Trophoblast cell (in vitro differentiated cells and primary cell): Measurements from ENCODE around the gene SRCAP.

ENCODE experiments used
- DNase-seq, 2 donors: peaks; one replicate each; pipeline ENCODE4 v3.0.0-alpha.2; 2016
- H2AFZ ChIP-seq: 2 replicates; pipeline ENCODE4 v1.6.1; 2013; ENCODE audit warnings: low read length, moderate library complexity, mild to moderate bottlenecking; ENCODE audit not compliant: insufficient read depth, poor library complexity
- H2AK5ac ChIP-seq: 2 replicates; pipeline ENCODE4 v1.6.1; 2013; ENCODE audit warnings: mild to moderate bottlenecking, low read length
- H2BK120ac ChIP-seq: 2 replicates; pipeline ENCODE4 v1.6.1; 2013; ENCODE audit warnings: low read length, mild to moderate bottlenecking, moderate library complexity; ENCODE audit not compliant: insufficient read depth, poor library complexity
- H2BK12ac ChIP-seq: 2 replicates; pipeline ENCODE4 v1.6.1; 2013; ENCODE audit warnings: mild to moderate bottlenecking, low read length, moderate library complexity
- H2BK5ac ChIP-seq: 2 replicates; pipeline ENCODE4 v1.6.1; 2013; ENCODE audit warnings: low read length, low read depth, moderate library complexity, mild to moderate bottlenecking; ENCODE audit not compliant: poor library complexity
- H3K14ac ChIP-seq: 2 replicates; pipeline ENCODE4 v1.6.1; 2013; ENCODE audit warnings: mild to moderate bottlenecking, low read length
- H3K18ac ChIP-seq: 2 replicates; pipeline ENCODE4 v1.6.1; 2013; ENCODE audit warnings: mild to moderate bottlenecking, low read length
- H3K23ac ChIP-seq: 2 replicates; pipeline ENCODE4 v1.6.1; 2013; ENCODE audit warnings: low read length
- H3K27ac ChIP-seq: 2 replicates; pipeline ENCODE4 v1.5.1; 2013; ENCODE audit warnings: low read depth, mild to moderate bottlenecking, inconsistent platforms, low read length, moderate library complexity
- H3K27me3 ChIP-seq: 2 replicates; pipeline ENCODE4 v1.6.1; 2013; ENCODE audit warnings: inconsistent platforms, mild to moderate bottlenecking, low read length, moderate library complexity; ENCODE audit not compliant: insufficient read depth
- H3K36me3 ChIP-seq, 2 experiments: 1 replicate in 1 of 2; 2 replicates in 1 of 2; pipeline ENCODE4 v1.6.1; 2013; ENCODE audit warnings: low read length in 2 of 2, mild to moderate bottlenecking in 2 of 2, moderate library complexity in 1 of 2; ENCODE audit not compliant: insufficient read depth in 2 of 2, control insufficient read depth in 1 of 2
- H3K4ac ChIP-seq: 2 replicates; pipeline ENCODE4 v1.6.1; 2013; ENCODE audit warnings: low read depth, mild to moderate bottlenecking, low read length, moderate library complexity
- H3K4me1 ChIP-seq, 2 experiments: 1 replicate in 1 of 2; 2 replicates in 1 of 2; pipeline ENCODE4 v1.6.1; 2013; ENCODE audit warnings: low read length in 2 of 2, mild to moderate bottlenecking in 2 of 2, moderate library complexity in 1 of 2; ENCODE audit not compliant: insufficient read depth in 2 of 2, control insufficient read depth in 1 of 2
- H3K4me2 ChIP-seq: 2 replicates; pipeline ENCODE4 v1.6.1; 2013; ENCODE audit warnings: inconsistent platforms, mild to moderate bottlenecking, low read length, moderate library complexity
- H3K4me3 ChIP-seq: 2 replicates; pipeline ENCODE4 v1.5.1; 2013; ENCODE audit warnings: mild to moderate bottlenecking, low read depth, low read length, inconsistent platforms
- H3K79me1 ChIP-seq: one replicate; pipeline ENCODE4 v1.6.1; 2013; ENCODE audit warnings: low read length
- H3K79me2 ChIP-seq: 2 replicates; pipeline ENCODE4 v1.6.1; 2013; ENCODE audit warnings: low read length, mild to moderate bottlenecking; ENCODE audit not compliant: control insufficient read depth, insufficient read depth, poor library complexity
- H3K9ac ChIP-seq: 2 replicates; pipeline ENCODE4 v1.6.1; 2013; ENCODE audit warnings: mild to moderate bottlenecking, low read length
- H3K9me3 ChIP-seq: 2 replicates; pipeline ENCODE4 v1.6.1; 2013; ENCODE audit warnings: low read depth, mild to moderate bottlenecking, control low read depth, inconsistent platforms, low read length; ENCODE audit not compliant: insufficient read depth
- H4K12ac ChIP-seq: 2 replicates; pipeline ENCODE4 v1.6.1; 2013; ENCODE audit warnings: low read depth, mild to moderate bottlenecking, low read length, moderate library complexity
- H4K8ac ChIP-seq: 2 replicates; pipeline ENCODE4 v1.6.1; 2013; ENCODE audit warnings: low read depth, mild to moderate bottlenecking, low read length, moderate library complexity
- H4K91ac ChIP-seq: one replicate; pipeline ENCODE4 v1.6.1; 2013; ENCODE audit warnings: low read depth, mild to moderate bottlenecking, low read length, moderate library complexity
- WGBS: extraction: QIAGEN DNeasy Blood & Tissue Kit; methylation state at CpG from one replicate; pipeline ENCODE4 v1.1.7; 2013; ENCODE audit warnings: missing lambda C conversion rate; ENCODE audit not compliant: insufficient read length, insufficient coverage; ENCODE audit errors: extremely low coverage; 5-methylcytosine and 5-hydroxymethylcytosine counted together

SRCAP gene

DNA sequence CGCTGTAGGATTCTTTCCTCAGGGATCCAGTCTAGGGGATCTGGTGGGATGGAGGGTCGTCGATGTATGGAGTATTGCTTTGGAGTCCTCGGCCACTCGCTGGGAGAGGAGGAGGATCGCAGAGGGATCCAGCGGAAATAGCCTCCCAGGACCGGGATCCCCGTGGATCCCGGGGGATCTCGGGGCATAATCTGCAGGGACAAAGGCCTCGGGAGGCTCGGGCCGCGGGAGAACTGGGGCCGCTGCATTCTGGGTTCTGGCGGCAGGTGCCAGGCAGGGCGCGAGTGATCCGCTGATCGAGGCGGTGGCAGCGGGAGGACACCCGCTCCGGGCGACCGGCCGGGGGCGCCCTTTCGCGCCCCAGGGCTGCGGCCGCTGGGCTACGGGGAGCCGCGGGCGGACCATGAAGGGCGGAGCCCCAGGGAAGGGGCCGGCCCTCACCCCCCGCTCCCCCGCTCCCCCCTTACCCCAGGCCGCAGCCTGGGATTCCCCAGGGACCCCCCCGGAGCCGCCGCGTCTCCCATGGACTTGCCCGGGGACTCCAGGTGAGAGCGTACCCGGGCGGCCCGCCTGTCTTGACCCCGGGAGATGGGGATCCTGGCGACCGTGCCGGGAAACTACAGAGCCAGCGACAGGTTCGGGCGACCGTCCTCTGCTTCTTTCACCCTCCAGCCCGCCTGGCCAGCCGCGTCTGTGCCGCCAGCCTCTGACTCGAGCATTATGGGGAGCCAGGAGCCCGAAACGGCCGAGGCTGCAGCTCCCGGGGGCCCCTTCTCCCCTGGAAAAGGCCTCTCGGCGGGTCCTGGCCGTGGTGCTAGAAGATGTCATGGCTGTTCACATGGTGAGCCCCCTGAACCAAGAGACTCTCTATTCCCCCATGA is 47.6 kb upstream of the SRCAP start:
- peak overlapping the region; percentile 42 for H3K27ac ChIP-seq
- peak overlapping the region; percentile 81 for H3K4me3 ChIP-seq
- H3K4ac ChIP-seq, result peak overlapping the region; percentile 49
- H2AFZ ChIP-seq, result peak overlapping the region; percentile 77
- H2BK120ac ChIP-seq, result peak overlapping the region; percentile 47
- WGBS, result no CpG with 5 or more reads among the region's 71 CpGs
- H2BK5ac ChIP-seq, result peak overlapping the region; percentile 67
- H3K4me1 ChIP-seq, result peaks cover 2 to 8% of the 10 kb centered on the region in 2 experiments
- H3K9ac ChIP-seq, result peak overlapping the region; percentile 76
- peak overlapping the region; percentile 57 for H4K8ac ChIP-seq
- H4K91ac ChIP-seq, result peak overlapping the region; percentile 82
- peak overlapping the region; percentile 98 for H3K4me2 ChIP-seq
- peak; percentile 27 to 58 for DNase-seq
- peaks cover 7% of the 10 kb centered on the region for H3K79me2 ChIP-seq
- peak overlapping the region; percentile 74 for H4K12ac ChIP-seq
- H2BK12ac ChIP-seq, result no peak overlapping the region
- peak overlapping the region; percentile 77 for H3K14ac ChIP-seq
- H3K23ac ChIP-seq, result no peak overlapping the region
- peaks cover 13% of the 10 kb centered on the region for H3K79me1 ChIP-seq
- peak overlapping the region; percentile 57 for H3K18ac ChIP-seq
- peaks cover 1% of the 10 kb centered on the region for H3K9me3 ChIP-seq
- peaks cover 34% of the 10 kb centered on the region in 2 experiments for H3K36me3 ChIP-seq
- peak overlapping the region; percentile 39 for H2AK5ac ChIP-seq
- no peaks in the 10 kb centered on the region for H3K27me3 ChIP-seq

DNA sequence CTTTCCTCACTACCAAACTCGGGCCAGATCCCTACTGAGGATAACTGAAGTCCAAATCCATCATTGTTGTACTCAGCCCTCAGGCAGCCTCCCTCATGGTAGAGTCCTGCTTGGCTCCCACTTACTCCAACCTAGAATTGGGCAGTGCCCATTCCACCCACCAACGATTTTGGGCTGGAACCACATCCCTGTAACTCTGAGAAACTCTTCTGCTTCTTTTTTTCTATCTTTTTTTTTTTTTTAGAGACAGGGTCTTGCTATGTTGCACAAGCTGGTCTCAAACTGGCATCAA is 47.0 kb upstream of the SRCAP start:
- H2AFZ ChIP-seq, result no peak overlapping the region
- H3K9ac ChIP-seq, result peak overlapping the region; percentile 63
- peak overlapping the region; percentile 82 for H4K91ac ChIP-seq
- peak overlapping the region; percentile 37 for H3K18ac ChIP-seq
- H3K14ac ChIP-seq, result peak overlapping the region; percentile 66
- H4K8ac ChIP-seq, result no peak overlapping the region
- H3K79me1 ChIP-seq, result peaks cover 13% of the 10 kb centered on the region
- peaks cover 7% of the 10 kb centered on the region for H3K79me2 ChIP-seq
- no peak overlapping the region for H2BK5ac ChIP-seq
- peaks cover 1% of the 10 kb centered on the region for H3K9me3 ChIP-seq
- H3K27me3 ChIP-seq, result no peaks in the 10 kb centered on the region
- H2AK5ac ChIP-seq, result peak overlapping the region; percentile 40
- WGBS, result no CpG with 5 or more reads among the region's 2 CpGs
- no peak overlapping the region for H2BK12ac ChIP-seq
- H3K27ac ChIP-seq, result no peak overlapping the region
- H3K4me3 ChIP-seq, result peak overlapping the region; percentile 66
- peak overlapping the region; percentile 74 for H4K12ac ChIP-seq
- H3K36me3 ChIP-seq, result peaks cover 34% of the 10 kb centered on the region in 2 experiments
- no peak overlapping the region for H3K4ac ChIP-seq
- peaks cover 2 to 8% of the 10 kb centered on the region in 2 experiments for H3K4me1 ChIP-seq
- H3K4me2 ChIP-seq, result peak overlapping the region; percentile 98
- no peak overlapping the region for H2BK120ac ChIP-seq
- no peak for DNase-seq
- H3K23ac ChIP-seq, result no peak overlapping the region

DNA sequence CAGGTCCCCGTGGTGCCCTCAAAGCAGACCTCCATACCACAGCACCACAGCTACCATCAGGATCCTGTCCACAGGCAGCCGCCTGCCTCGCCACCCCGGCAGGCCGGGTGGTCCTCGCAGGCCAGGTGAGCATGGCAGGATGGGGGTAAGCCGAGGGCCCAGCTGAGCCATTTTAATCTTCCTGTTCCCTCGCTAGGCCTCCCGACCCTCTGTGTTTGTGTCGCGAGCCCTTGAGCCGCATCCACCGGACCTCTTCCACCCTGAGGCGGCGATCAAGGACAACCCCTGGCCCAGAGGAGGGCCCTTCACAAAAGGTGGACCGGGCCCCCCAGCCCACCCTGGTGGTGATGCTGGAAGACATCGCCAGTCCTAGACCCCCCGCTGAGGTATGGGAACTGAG is 46.3 kb upstream of the SRCAP start:
- Histone ChIP-seq H3K14ac (no peak overlapping the region), H2AK5ac (no peak overlapping the region), H3K4ac (no peak overlapping the region), H3K79me1 (peaks cover 17% of the 10 kb centered on the region), H3K27me3 (no peaks in the 10 kb centered on the region), H3K27ac (no peak overlapping the region), H3K36me3 (peaks cover 34% of the 10 kb centered on the region in 2 experiments), H3K4me2 (no peak overlapping the region), H3K9ac (no peak overlapping the region), H2BK5ac (no peak overlapping the region), H3K79me2 (peaks cover 7% of the 10 kb centered on the region), H3K4me3 (no peak overlapping the region), H3K23ac (no peak overlapping the region), H4K91ac (no peak overlapping the region), H4K8ac (no peak overlapping the region), H2BK12ac (no peak overlapping the region), H3K9me3 (peaks cover 1% of the 10 kb centered on the region), H2AFZ (no peak overlapping the region), H3K4me1 (peaks cover 6 to 12% of the 10 kb centered on the region in 2 experiments), H3K18ac (peak overlapping the region; percentile 27), H4K12ac (no peak overlapping the region), H2BK120ac (no peak overlapping the region)
- no CpG with 5 or more reads among the region's 18 CpGs for WGBS
- DNase-seq, result no peak

DNA sequence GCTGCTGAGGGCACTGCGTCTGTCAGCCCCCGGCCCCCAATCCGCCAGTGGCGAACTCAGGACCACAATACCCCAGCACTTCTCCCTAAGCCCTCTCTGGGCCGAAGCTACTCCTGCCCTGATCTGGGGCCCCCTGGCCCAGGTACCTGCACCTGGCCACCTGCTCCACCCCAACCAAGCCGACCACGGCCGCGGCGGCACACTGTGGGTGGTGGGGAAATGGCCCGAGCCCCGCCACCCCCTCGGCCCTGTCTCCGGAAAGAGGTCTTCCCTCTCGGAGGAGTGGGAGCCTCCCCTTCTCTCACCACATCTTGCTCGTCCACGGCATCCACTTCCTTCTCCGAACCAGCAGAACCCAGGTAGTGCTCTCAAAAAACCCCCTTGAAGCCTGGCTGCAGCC is 44.1 kb upstream of the SRCAP start:
- peaks cover 16% of the 10 kb centered on the region for H3K79me2 ChIP-seq
- H2BK5ac ChIP-seq, result no peak overlapping the region
- no peaks in the 10 kb centered on the region for H3K27me3 ChIP-seq
- no peak overlapping the region for H3K23ac ChIP-seq
- no peak overlapping the region for H4K8ac ChIP-seq
- H3K79me1 ChIP-seq, result peaks cover 31% of the 10 kb centered on the region
- no peak overlapping the region for H2BK12ac ChIP-seq
- peaks cover 34% of the 10 kb centered on the region in 2 experiments for H3K36me3 ChIP-seq
- no peak for DNase-seq
- no peak overlapping the region for H3K4me2 ChIP-seq
- no peak overlapping the region for H4K12ac ChIP-seq
- H3K9me3 ChIP-seq, result no peaks in the 10 kb centered on the region
- H3K4ac ChIP-seq, result no peak overlapping the region
- no CpG with 5 or more reads among the region's 18 CpGs for WGBS
- H3K4me3 ChIP-seq, result no peak overlapping the region
- H3K18ac ChIP-seq, result no peak overlapping the region
- H3K4me1 ChIP-seq, result peaks cover 6 to 12% of the 10 kb centered on the region in 2 experiments
- no peak overlapping the region for H3K9ac ChIP-seq
- no peak overlapping the region for H2AK5ac ChIP-seq
- no peak overlapping the region for H2BK120ac ChIP-seq
- H2AFZ ChIP-seq, result no peak overlapping the region
- H4K91ac ChIP-seq, result no peak overlapping the region
- H3K14ac ChIP-seq, result no peak overlapping the region
- no peak overlapping the region for H3K27ac ChIP-seq
